Ecto neural progenitor cell (in vitro differentiated cells): ENCODE data around the gene MPHOSPH9.

Experiments used
- DNase-seq: peaks from one replicate; pipeline ENCODE4 v3.0.0-alpha.2; 2018; ENCODE audit warnings: low spot score

The MPHOSPH9 gene

DNA sequence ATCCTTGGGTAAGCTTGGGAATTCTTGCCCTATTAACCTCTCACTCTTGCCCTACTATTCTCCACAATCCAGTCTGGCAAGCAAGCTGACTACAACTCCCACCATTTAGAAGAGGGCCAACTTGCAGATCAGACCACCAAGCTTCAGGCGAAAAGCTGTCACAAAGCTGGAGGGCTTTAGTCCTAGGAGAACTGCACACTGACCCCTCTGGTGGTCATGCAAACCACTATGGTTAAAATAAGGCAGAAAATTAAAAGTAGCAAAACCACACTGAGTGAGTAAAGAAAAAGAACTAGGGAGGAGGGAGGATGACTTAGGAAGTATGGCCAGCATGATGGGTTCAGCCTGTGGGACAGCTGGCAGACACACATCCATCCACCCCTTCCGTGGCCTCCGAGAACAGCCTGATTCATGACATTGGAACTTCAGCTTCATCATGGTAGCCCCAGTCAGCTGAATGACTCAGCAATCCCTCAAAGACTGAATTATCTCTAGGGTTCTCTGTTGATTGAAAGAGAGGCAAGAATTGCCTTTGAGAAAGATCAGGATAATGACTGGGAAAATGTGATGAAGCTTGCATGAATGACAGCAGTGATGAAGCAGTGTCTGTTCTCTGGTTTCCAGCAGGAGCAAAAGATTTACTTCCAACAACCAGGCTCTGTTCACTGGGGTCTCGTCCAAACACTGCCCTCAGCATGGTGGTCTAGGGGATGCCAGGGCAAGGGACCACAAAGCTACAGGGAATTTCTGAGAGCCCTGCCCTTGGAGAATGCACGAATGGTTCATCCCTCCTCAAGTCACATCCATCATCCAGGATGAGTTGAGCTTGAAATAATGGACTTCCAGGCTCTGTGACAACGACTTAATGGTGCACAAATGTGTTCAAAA lies 106.4 kb downstream of the MPHOSPH9 start:
- no peak for DNase-seq

GRCh38 chr12:123122626-123123025 lies 110.3 kb downstream of the MPHOSPH9 start:
- DNase-seq: no peak

- DNase-seq: no peak
Observed at GRCh38 chr12:123121670-123122069, 111.3 kb downstream of the MPHOSPH9 start.

DNA sequence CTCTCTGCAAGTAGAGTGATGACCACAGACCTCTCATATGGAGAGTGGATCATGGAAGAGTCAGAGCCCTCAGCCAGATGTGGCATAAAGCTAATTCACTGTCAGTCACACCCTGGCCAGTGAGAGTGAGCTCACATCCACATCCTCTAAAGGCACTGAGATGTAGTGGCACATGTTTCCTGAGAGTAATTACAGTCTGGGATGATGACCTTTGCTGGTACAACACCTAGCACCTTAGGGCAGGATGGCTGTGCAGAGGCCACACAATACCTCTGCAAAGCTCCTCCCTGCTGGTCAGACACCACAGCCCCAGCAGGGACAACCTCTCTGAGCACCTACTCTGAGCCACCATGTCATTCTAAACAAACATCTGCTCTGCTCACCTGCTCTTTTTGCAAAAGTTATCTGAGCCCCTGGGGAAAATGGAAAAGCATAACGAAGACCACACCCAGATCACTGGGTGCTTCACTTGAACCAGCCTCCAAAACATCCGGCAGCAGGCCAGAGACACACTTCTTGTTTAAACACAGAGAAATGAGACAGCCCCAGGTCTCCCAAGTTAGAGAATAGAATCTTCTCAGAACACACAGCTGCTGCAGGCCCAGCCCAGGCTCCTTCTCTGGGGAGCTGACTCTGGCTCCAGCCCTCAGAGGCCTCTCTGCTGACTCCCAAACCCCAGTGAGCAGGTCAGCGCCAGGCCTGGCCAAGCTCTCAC lies 112.3 kb downstream of the MPHOSPH9 start:
- DNase-seq: no peak

GRCh38 chr12:123119808-123120207 lies 113.1 kb downstream of the MPHOSPH9 start:
- DNase-seq: no peak

- DNase-seq: no peak
Observed at GRCh38 chr12:123118497-123118896, 114.4 kb downstream of the MPHOSPH9 start.

DNA sequence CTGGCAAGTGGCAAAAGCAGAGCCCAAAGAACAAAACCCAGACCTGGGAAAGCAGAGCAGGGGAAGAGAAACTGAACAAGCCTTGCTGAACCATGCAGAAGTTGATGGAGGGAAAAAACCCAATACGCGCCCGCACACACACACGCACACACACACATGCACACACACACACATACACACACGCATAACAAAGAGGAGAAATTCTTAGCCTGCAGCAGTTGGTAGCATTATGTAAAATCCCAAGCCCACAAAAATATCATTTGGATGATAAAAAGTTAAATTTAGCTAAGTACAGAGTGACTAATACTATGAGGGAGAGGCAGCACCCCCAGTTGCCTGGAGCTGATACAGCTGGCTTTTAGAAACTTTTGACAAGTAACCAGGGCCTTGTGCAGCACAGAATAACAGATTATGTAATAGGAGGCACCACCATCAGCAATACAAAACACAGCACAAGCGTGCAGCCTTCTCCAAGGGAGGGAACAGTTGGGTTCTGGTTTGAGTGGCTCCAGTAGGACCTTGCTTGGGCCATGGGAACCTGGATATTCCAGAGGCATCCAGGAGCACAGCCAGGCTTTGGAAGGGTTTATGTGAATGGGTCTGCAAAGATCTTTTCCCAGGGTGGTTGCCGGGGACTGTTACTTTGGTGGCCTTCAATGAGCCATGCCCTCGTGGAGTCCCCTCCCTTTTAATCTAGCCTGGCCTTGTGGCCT lies 117.4 kb downstream of the MPHOSPH9 start:
- DNase-seq: no peak

DNA sequence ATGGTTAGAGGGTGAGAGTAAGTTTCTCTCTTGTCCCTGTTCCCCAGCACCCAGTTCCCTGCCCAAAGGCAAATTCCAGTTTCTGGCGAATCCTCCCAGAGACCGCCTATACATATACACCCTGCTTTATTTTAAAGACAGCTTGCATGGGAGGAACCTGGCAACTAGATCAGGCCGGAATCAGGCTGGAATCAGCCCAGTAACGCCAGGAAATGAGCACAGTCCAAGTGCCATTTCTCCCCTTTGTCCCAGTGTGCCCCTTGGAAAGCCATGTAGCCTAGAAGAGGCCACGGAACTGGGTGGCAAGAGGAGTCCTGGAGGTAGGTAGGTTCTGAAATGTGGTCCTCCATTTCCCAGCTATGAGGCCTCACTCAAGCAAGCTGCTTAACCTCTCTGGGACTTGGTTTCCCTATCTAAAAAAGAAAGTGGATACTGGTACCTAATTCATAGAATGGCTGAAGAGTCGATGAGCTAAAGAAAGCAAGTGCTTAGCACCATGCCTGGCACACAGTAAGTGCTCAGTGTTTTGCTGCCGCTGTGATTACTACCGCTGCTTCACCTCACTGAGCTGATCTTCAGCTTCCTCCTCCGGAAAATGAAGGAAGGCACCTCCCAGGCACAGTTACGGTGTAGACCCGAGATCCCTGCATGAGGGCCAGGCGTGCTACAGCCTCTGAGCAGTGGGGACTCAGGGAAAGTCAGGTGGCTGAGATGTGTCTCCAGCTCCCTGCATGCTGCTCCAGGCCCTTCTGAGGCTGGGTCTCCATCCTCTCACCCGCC lies 118.4 kb downstream of the MPHOSPH9 start:
- DNase-seq: no peak

- DNase-seq: no peak
Observed at GRCh38 chr12:123113026-123113425, 119.9 kb downstream of the MPHOSPH9 start.

GRCh38 chr12:123111498-123112165 lies 121.3 kb downstream of the MPHOSPH9 start:
- DNase-seq: no peak

DNA sequence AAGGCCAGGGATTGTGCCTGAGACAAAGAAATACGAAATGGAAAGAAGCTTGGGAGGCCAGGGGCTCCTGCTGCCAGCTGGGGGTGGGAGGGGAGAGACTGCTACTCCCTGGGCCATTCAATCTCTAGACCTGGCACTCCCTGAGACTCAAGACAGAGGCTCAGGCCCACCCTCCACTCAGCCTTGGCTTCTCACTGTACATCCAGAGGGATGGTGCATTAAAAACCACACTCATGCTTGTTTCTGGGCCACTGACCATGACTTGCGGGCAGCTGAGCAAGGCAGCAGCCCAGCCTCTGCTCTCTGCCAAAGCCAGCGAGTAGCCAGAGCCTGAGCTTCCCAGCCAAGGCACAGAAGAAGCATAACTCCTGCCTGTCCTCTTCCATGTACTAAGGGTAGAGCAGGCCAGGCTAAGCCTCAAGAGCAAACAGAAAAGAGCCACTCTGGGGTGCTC lies 123.6 kb downstream of the MPHOSPH9 start:
- DNase-seq: no peak

DNA sequence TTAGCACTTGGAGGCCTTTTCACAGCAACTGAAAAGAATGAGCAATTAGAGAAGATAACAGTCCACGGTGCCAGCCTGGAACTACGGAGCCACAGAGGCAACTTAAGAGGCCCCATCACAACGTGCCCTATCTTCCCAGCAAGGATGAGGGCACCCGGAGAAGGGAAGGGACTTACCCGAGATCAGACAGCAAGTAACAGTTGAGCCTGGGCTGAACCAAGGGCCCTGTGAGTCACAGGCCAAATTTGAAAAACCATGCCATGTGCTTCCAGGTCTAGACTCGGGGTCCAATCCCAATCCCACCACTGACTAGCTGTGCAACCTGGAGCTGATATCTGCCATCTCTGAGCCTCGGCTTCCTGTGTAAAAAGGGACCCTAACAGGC lies 124.3 kb downstream of the MPHOSPH9 start:
- no peak for DNase-seq

- DNase-seq: no peak
Observed at GRCh38 chr12:123107926-123108681, 124.8 kb downstream of the MPHOSPH9 start.

GRCh38 chr12:123106640-123107359 lies 126.1 kb downstream of the MPHOSPH9 start:
- no peak for DNase-seq

GRCh38 chr12:123105211-123105826 lies 127.6 kb downstream of the MPHOSPH9 start:
- no peak for DNase-seq

DNA sequence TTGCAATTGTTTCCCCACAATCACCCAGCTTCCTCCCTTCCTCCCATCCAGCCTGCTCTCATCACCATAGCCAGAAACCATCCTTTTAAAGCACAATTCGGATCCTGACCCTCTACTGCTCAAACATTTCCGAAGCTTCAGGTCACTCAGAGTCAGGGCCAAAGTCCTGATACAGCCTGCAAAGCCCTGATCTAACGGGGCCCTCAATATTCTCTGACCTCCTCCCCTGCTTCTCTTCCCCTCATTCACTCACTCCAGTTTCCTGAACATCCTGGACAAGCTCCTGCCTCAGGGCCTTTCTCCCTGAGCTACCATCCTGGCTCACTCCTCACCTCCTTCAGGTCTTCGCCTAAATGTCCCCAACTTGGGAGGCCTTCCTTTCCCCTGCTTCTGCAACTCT lies 128.1 kb downstream of the MPHOSPH9 start:
- DNase-seq: no peak
